ENCODE results near the gene UBTF.

DNA sequence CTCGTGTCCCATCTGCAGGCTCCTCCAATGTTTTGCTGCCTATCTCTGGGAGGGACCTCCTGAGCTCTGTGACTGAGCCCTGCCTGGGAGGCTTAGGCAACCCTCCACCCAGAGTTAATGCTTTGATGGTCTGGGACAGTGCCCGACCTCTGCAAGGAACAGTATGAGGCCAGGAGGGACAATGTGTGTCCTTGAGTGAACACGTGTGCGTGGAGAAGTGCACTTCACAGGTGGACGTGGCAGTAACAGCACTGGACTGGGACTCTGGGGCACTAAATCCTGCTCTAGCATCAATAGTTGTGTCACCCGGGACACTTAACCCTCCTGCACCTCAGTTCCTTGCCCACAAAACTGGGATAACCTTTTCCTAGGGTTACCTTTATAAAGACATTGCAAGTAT is 4.6 kb downstream of the UBTF start:
- TF ChIP-seq, protein P1, sequence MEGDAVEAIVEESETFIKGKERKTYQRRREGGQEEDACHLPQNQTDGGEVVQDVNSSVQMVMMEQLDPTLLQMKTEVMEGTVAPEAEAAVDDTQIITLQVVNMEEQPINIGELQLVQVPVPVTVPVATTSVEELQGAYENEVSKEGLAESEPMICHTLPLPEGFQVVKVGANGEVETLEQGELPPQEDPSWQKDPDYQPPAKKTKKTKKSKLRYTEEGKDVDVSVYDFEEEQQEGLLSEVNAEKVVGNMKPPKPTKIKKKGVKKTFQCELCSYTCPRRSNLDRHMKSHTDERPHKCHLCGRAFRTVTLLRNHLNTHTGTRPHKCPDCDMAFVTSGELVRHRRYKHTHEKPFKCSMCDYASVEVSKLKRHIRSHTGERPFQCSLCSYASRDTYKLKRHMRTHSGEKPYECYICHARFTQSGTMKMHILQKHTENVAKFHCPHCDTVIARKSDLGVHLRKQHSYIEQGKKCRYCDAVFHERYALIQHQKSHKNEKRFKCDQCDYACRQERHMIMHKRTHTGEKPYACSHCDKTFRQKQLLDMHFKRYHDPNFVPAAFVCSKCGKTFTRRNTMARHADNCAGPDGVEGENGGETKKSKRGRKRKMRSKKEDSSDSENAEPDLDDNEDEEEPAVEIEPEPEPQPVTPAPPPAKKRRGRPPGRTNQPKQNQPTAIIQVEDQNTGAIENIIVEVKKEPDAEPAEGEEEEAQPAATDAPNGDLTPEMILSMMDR (optimal IDR thresholded peaks at IDR 0.05 in 1 of 3, IDR thresholded peaks at IDR 0.05 in 1 of 3, conservative IDR thresholded peaks at IDR 0.05 in 1 of 3; ENCODE audit: extremely low read depth in 1 of 3, insufficient read depth in 2 of 3, low read length in 3 of 3), result no peak
- no peak for TF ChIP-seq EZH2 (IDR thresholded peaks at IDR 0.05; ENCODE audit: low read length)
